Esophagus mucosa (tissue), 1 donor: Measurements from ENCODE around the gene SCAF4. TPM values are rescaled to one million over a fixed set of nuclear protein-coding genes. Genes with fewer than 3 reads are reported as not detected.
"Not testable (repeated sequence)": the region's sequence is repeated elsewhere in the genome, so short reads cannot be mapped to it uniquely, and the experiment has no call there.

Experiments used
- ATAC-seq: fragments of 200-7000 bp; cut with Tn5 transposase; one replicate; pipeline ENCODE4 v1.9.1; 2020
- total RNA-seq: library from RNA; stranded (reverse); gene quantifications from one replicate; pipeline ENCODE4 v1.2.4, GENCODE V29; 2023
- donor health status: DM: yes; HTN: yes; CAD: no.

Gene SCAF4, protein sequence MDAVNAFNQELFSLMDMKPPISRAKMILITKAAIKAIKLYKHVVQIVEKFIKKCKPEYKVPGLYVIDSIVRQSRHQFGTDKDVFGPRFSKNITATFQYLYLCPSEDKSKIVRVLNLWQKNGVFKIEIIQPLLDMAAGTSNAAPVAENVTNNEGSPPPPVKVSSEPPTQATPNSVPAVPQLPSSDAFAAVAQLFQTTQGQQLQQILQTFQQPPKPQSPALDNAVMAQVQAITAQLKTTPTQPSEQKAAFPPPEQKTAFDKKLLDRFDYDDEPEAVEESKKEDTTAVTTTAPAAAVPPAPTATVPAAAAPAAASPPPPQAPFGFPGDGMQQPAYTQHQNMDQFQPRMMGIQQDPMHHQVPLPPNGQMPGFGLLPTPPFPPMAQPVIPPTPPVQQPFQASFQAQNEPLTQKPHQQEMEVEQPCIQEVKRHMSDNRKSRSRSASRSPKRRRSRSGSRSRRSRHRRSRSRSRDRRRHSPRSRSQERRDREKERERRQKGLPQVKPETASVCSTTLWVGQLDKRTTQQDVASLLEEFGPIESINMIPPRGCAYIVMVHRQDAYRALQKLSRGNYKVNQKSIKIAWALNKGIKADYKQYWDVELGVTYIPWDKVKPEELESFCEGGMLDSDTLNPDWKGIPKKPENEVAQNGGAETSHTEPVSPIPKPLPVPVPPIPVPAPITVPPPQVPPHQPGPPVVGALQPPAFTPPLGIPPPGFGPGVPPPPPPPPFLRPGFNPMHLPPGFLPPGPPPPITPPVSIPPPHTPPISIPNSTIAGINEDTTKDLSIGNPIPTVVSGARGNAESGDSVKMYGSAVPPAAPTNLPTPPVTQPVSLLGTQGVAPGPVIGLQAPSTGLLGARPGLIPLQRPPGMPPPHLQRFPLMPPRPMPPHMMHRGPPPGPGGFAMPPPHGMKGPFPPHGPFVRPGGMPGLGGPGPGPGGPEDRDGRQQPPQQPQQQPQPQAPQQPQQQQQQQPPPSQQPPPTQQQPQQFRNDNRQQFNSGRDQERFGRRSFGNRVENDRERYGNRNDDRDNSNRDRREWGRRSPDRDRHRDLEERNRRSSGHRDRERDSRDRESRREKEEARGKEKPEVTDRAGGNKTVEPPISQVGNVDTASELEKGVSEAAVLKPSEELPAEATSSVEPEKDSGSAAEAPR
- total RNA-seq = 19.8 TPM

DNA sequence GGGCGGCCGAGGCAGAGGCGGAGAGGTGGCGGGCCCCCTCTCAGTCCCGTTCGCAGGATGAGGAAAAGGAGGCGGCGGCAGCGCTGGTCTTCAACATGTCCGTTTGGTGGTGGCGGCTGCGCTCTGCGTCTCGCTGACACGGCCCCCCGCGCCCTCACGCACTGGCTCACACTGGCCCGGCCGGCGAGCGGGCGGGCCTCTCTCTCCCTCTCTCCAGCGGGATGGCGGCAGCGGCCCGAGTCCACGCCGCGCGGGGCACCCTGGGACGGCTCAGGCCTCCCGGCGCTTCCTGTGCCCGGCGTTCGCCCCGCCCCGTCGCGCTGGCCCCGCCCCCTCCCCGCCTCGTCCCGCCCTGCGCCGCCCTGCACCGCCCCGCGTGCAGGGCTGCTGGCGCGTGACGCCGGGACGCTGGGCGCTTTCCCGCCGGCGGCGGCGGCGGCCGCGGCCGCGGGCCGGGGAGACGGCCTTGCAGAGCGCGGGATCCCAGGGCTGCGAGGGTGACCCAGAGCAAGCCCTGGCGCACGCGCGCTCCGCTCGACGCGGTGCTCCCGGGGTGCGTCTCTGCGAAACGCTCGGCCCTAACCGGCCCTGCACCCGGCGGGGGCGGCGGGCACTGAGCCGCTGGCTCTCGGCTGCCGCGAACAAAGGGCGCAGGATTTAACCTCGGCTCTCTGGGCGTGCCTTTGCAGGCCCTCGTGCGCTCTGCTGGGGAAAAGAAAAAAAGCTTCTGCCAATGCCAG, at the start of gene SCAF4:
Gene SCAF4 (minus strand): TSS at position 262 of the 740 bp plus-strand sequence. CDS start 426 bp downstream, outside the sequence.
- ATAC-seq = peak; percentile 96

DNA sequence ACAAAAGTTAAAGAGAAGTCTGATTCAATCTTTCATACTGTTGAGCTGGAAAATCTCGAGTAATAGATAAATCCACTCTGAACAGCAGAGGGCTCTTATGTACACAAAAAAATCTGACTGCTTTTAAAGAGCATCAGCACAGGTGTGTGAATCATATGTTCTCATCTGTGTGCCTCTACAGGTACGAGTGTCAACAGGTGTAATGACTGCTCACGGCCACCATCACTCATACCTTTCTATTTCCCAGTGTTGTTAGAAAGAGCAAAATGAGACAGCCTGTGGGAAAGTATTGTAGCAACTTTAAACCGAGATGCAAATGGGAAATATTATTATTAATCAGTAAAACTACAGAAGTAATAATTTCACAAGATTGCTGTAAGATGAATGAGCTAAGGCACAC, 49.0 kb upstream of the SCAF4 start:
- peak; percentile 98 for ATAC-seq

DNA sequence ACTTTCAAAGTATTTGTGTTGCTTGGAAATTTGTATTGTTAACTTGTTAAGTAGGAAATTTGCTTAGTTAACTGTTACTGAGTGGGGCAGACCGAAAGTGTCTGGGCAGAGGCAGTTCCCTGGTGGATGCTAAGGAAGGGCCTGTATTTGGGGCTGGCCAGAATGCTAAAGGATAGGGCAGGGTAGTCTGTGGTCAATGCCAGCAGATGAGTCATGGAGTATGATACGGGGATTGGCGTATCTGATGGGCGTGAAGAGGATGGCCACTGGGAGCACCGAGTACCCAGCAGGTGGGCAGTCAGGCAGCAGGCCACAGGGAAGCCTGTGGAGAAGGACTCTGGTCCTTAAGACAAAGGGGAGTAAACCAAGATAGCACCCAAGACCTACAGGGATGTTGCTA, 46.6 kb upstream of the SCAF4 start:
- no peak for ATAC-seq

DNA sequence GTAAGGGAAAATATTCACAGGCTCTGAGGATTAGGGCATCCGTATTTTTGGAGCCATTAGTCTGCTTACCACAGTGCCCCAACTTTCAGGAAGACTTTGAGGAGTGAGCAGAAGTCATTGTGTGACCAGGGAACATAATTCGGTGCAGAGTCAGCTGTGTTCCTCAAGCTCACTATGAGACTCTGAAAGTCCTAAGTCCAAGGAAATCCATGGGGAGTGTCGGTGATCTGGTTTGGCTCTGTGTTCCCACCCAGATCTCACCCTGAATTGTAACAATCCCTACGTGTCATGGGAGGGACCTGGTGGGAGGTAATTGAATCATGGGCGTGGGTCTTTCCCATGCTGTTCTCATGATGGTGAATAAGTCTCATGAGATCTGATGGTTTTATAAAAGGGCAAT, 45.9 kb upstream of the SCAF4 start:
- no peak for ATAC-seq

DNA sequence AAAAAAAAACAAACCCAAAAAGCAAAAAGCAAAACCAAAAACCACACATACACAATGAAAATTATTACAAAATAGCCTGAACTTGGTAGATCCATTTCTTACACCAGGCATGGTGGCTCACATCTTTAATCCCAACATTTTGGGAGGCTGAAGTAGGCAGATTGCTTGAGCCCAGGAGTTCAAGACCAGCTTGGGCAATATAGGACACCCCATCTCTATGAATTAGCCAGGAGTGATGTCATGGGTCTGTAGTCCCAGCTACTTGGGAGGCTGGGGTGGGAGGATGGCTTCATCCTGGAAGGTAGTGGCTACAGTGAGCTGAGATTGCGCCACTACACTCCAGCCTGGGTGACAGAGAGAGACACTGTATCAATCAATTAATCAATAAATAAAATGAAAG, 42.1 kb upstream of the SCAF4 start:
- no peak for ATAC-seq

DNA sequence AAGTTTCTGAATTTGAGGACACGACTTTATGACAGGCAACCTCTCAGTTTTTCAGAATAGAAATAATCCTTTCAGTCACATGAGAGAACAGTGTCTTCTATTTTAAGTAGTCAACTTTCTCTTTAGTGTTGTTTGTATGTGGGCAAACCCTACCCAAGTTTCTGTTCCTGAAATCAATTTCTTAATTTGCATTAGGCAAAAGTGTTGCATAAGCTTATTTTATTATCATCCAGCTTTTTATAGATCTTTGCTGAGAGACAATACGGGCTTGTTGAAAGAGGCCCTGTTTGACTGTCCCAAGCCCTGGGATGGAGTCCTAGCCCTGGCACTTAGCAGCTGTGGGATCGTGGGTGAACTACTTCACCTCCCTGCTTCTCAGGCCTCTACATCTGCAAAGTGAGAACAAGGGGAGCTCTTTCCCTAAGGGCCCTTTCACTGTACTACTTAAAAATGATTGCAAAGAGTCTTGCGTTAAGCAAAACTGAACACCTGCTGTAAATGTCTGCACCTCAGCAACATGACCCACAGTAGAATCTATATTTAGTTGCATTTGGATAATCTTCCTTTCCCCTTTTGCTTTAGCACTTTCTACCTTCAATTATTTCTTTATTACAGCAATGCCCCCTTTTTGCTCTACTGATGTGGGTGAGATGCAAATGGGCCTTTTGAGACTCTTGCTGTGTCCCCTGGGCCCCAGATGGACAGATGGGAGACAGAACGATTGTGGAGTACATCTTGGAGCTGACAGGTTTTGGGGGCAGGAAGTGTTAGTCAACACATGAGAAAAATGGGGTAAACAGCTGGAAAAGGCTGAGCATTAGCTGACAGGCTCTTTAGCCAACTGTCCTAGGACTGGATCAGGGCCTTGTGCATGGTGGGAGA, 41.0 kb upstream of the SCAF4 start:
- ATAC-seq = peak; percentile 34

DNA sequence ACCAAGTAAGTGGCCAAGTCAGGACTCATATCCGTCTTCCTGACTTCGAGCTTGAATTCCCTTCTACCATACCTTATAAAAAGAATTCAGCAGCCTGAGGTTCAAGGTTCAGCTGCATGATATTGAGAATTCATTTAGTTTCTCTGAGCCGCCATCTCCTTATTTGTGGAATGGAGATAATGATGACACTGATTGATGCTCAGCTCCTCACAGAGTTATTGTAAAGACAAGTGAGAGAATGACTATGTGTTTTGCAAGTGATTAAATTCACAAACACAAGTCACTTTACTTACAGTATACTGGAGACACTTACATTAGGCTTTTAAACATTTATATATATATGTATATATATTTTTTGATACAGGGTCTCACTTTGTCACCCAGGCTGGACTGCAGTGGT, 39.8 kb upstream of the SCAF4 start:
- ATAC-seq = no peak

DNA sequence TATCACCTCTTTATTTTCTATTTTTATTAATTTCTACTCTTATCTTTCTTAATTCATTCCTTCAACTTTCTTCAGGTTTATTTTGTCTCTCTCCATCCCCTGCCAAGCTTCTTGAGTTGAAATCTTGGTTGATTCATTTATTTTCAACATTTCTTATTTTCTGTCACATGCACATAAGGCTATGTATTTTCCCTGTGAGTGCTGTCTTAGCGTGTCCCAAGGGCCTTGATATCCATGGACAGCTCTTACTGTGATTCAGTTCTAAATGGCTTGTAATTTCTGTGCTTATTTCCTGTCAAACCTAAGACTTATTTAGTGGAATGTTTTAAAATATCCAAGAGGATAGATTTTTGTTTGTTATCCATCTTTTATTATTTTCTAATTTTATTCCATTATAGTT, 36.8 kb upstream of the SCAF4 start:
- no peak for ATAC-seq

DNA sequence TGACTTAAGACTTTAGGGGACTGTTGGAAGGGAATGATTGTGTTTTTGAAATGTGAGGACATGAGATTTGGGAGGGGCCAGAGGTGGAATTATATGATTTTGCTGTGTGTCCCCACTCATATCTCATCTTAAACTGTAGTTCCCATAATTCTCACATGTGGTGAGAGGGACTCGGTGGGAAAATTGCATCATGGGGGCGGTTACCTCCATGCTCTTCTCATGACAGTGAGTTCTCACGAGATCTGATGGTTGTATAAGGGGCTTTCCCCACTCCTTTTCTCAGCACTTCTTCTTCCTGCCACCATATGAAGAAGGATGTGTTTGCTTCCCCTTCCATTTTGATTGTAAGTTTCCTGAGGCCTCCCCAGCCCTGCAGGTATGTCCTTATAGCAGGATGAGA, 35.0 kb upstream of the SCAF4 start:
- no peak for ATAC-seq

DNA sequence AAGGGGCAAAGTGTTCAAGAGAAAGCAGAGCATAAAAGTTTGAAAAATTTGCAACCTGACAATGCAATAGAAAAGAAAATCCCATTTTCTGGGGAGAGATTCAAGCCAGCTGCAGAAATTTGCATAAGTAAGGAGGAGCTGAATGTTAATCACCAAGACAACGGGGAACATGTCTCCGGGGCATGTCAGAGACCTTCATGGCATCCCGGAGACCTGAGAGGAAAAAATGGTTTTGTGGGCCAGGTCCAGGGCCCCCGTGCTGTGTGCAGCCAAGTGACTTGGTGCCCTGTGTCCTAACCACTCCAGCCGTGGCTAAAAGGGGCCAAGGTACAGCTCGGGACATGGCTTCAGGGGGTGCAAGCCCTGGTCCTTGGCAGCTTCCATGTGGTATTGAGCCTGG, 33.9 kb upstream of the SCAF4 start:
- not testable (repeated sequence) for ATAC-seq

DNA sequence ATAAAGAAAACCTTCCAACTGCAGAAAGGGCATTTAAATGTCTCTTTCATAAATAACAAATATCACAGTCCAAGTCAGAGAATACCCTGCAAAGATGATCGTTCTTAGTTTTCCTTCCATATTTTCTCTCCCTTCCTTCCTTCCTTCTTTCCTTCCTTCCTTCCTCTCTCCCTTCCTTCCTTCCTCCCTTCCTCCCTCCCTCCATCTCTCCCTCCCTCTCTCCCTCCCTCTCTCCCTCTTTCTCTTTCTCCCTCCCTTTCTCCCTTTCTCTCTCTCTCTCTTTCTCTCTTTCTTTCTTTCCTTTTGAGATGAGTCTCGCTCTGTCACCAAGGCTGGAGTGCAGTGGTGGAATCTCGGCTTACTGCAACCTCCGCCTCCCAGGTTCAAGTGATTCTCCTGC, 29.0 kb upstream of the SCAF4 start:
- ATAC-seq = no peak

DNA sequence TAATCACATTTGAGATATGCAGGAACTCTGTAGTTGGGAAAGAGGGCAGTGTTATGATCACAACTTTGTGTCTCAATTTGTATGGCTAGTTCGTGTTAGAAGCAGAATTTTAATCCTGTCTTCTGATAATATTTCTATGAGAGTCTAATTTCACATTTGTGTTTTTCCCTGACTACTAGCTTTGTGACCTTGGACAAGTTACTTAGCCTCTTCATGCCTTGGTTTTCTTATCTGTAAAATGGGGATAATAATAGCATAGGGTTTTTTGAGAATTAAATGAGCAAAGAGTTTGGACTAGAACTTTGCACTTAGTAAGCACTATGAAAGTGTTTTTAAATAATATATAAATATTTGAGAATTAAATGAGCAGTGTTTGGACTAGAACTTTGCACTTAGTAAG, 24.9 kb upstream of the SCAF4 start:
- ATAC-seq = no peak

DNA sequence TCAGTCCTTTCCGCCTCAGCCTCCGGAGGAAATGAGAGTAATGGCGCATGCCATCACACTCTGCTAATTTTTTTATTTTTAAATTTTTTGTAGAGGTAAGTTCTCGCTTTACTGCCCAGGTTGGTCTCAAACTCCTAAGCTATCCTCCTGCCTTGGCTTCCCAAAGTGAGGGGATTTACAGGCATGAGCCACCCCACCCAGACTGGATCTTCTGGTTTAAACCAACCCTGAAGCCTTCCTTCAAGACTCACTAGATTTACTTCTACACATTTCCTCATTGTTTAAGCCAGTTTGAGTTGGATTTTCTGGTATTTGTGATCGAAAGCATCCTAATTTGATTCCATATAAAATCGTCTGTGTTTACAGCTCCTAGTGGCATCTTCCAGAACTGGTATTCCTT, 23.1 kb upstream of the SCAF4 start:
- peak; percentile 76 for ATAC-seq

DNA sequence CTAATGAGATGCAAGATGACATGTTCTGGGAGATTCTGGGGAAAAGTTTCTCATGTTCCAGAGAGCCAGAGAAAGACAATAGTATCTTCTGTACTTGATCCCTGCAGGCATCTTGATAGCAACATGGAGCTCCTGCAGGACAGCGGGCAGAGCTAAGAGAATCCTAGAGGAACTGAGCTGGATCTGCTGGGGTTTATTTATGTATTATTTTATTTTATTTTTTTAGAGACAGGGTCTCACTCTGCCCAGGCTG, 22.7 kb upstream of the SCAF4 start:
- ATAC-seq = no peak

DNA sequence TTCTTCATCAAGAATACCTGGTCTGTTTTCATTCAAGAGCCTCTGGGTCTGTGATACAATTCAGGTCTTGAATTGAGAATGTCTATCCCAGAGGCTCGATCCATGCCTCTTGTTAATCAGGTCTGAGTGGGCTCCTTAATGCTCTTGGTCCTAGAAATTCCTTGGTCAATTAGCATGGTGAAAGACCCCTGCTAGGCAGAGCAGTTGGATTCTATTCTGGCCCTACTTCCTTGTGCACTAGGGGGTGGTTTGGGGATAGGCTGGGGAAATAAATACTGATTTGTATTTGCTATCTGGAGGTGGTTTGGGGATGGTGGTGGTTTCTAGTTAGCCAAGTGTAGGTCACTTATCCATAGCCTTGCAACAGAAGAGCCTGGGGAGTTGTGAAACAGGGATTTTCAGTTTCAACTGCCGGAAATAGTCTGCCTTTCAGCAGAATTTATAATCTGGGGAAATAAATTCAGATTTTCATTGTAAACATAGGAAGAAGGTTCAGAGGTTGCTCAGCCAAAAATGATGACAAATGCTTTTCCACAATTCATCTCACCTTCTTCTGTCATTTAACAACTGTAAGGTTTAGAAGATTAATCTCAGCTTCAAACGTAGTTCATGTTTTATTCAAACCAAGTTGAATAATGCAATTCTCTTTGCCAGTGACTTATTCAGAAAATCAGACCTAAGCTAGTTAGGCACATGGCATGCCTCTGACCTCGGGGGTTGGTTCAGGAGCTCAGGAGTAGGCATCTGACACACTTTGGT, 22.2 kb upstream of the SCAF4 start:
- peak; percentile 59 for ATAC-seq

DNA sequence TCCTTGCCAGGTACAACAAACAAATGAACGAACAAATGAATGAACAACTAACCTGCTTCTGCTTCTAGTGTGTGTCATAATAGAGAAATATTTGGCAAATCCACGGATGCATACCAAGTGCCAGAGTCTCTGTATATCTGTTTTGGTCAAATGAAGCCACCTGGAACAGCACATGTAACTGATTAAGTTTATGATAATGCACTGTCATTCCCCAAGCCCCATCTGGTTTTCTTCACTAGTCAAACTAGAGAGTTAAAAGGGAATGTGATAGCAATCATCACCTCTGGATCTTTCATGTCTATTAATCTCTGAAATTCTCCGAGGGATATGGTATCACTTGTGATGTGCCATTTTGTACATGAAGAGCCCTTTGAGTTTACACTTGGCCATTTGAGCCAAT, 21.0 kb upstream of the SCAF4 start:
- no peak for ATAC-seq

DNA sequence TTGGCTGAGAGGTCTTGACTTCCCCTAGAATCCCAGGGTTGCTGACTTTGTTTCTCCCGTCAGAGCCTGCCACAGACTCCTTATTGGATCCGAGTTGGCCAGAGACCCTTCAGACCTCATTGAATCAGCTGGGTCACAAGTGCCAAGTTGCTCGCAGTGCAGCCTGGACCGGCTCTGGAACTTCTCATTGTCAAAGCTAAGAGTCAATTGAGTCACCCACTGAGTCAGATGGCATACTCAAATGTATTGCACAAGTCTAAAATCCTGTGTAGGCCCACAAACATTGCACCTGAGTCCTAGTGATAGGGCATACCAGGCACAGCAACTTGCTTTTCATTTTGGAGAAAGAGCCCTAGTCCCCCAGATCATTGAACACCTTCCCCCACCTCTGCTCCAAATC, 20.4 kb upstream of the SCAF4 start:
- ATAC-seq = peak; percentile 84

DNA sequence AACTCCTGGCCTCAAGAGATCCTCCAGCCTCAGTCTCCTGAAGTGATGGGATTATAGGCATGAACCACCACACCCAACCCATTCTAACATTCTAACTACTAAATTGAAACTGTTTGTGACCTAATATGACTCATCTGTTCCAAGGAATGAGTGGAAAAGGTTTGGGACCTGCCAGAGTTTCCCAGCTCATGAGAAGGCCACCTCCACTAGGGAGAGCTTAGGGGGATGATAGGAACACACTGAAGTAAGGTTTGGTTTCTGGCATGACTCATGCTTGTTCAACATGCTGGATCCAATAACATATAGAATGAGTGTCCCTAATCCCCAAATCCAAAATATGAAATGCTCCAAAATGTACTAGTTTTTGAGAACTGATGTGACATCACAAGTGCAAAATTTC, 18.9 kb upstream of the SCAF4 start:
- ATAC-seq = peak; percentile 60

DNA sequence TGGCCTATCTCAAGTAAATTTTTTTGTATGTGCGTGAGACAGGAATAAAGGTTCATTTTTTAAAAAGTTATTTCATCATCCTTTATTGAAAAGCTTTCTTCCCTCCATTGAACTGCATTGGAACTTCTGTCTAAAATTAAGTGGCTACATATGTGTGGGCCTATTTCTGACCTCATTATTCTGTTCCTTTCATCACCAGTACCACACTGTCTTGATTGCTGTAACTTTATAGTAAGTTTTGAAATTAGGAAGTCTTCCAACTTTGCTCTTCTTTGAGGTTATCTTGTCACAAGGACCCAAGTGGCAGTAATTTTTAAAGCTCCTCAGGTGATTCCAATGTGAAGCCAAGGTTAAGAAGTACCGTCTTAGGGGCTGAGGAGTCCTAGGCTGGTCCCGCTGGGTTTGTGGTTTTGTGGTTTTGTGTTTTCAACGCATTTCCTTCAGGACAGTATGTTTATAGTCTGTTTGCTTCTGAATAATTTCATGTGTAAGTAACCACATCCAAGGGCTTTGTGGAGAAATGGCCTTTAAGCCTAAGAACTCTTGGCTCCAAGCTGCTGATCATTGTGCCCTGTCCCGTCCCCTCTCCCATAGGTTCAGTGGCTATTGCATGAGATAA, 12.4 kb upstream of the SCAF4 start:
- ATAC-seq = no peak

DNA sequence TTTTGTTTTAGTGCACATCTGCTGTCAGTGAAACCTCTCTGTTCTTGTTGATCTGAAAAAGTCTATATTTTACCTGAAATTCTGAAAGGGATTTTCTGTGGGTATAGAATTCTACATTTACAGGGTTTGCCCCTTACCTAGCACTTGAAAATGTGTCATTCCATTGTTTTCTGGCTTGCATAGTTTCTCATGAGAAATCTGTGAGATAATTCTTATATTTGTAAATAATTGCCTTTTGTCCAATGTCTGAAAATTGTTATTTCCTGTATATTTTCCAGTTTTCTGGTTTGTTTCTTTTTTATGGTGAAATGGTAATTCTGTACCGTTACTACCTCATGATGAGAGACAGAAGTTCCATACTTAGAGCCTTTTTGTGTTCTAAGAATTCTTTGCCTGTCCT, 11.8 kb upstream of the SCAF4 start:
- ATAC-seq = no peak

DNA sequence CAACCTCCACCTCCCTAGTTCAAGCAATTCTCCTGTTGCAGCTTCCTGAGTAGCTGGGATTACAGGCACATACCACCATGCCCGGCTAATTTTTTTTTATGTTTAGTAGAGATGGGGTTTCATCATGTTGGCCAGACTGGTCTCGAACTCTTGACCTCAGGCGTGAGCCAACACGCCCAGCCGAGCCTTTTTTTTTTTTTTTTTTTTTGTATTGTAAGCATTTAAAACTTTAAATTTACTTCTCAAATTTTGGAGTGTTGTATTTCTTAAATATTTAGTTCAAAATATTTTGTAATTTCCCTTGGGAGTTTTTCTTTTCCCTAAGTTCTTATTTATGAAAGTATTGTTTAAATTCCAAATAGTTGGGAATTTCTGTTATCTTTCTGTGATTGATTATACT, 9.2 kb upstream of the SCAF4 start:
- ATAC-seq = no peak
